ENCODE data around the gene C6. TPM values are rescaled to one million over a fixed set of nuclear protein-coding genes. Genes with fewer than 3 reads are reported as not detected.

The C6 gene
- polyA plus RNA-seq, 1 donor (not counting 4 experiments of a cell fraction or from before 2014, with no cell fraction given), result not detected

GRCh38 chr5:41200506-41200905 is 12.8 kb downstream of the C6 start:
- no peak overlapping the region for H2AFZ ChIP-seq (ENCODE audit: control insufficient read depth, low read length)
- H3K9me3 ChIP-seq (ENCODE audit: control insufficient read depth, low read depth, low read length), result no peaks in the 10 kb centered on the region
- no peaks in the 10 kb centered on the region for H3K27me3 ChIP-seq (ENCODE audit: control insufficient read depth, extremely low read depth, insufficient read depth, low read length)
- H3K4me3 ChIP-seq (ENCODE audit: control insufficient read depth in 2 of 3, extremely low read depth in 1 of 3, insufficient read depth in 2 of 3, low read depth in 1 of 3, low read length in 3 of 3), result no peak overlapping the region
- dilution Hi-C loops (cut with MboI; ENCODE audit: extremely low pct_ligation_motif_present, low sequenced_read_pairs), result no loop called here
- H4K20me1 ChIP-seq (ENCODE audit: control insufficient read depth, extremely low read depth, insufficient read depth, low read length), result no peaks in the 10 kb centered on the region
- H3K9me1 ChIP-seq (ENCODE audit: control insufficient read depth, extremely low read depth, insufficient read depth, low read length), result no peaks in the 10 kb centered on the region
- DNase-seq (ENCODE audit: low read depth, low spot score) (no peak), FAIRE-seq (no peak)
- TF ChIP-seq EZH2 (IDR thresholded peaks at IDR 0.05; ENCODE audit: low read length) (no peak), CTCF (optimal IDR thresholded peaks at IDR 0.05 in 1 of 3, IDR thresholded peaks at IDR 0.05 in 1 of 3, conservative IDR thresholded peaks at IDR 0.05 in 1 of 3; ENCODE audit: extremely low read depth in 1 of 3, insufficient read depth in 2 of 3, low read length in 3 of 3) (no peak)
- H3K27ac ChIP-seq (ENCODE audit: control insufficient read depth, insufficient read depth, low read length), result no peak overlapping the region
- no peak overlapping the region for H3K4me2 ChIP-seq (ENCODE audit: control insufficient read depth, extremely low read depth, insufficient read depth, low read depth, low read length)
- H3K9ac ChIP-seq (ENCODE audit: control insufficient read depth, extremely low read depth, insufficient read depth, low read length), result no peak overlapping the region
- no peaks in the 10 kb centered on the region for H3K79me2 ChIP-seq (ENCODE audit: control insufficient read depth, insufficient read depth, low read length)
- H3K36me3 ChIP-seq (ENCODE audit: control insufficient read depth in 2 of 2, extremely low read depth in 1 of 2, insufficient read depth in 2 of 2, low read length in 2 of 2), result no peaks in the 10 kb centered on the region
- H3K4me1 ChIP-seq (ENCODE audit: control insufficient read depth, extremely low read depth, insufficient read depth, low read length), result no peaks in the 10 kb centered on the region

- no peaks in the 10 kb centered on the region for H3K9me1 ChIP-seq (ENCODE audit: control insufficient read depth, extremely low read depth, insufficient read depth, low read length)
- H3K79me2 ChIP-seq (ENCODE audit: control insufficient read depth, insufficient read depth, low read length), result no peaks in the 10 kb centered on the region
- H3K4me2 ChIP-seq (ENCODE audit: control insufficient read depth, extremely low read depth, insufficient read depth, low read depth, low read length), result no peak overlapping the region
- no peaks in the 10 kb centered on the region for H3K36me3 ChIP-seq (ENCODE audit: control insufficient read depth in 2 of 2, extremely low read depth in 1 of 2, insufficient read depth in 2 of 2, low read length in 2 of 2)
- H3K27ac ChIP-seq (ENCODE audit: control insufficient read depth, insufficient read depth, low read length), result no peak overlapping the region
- H3K4me1 ChIP-seq (ENCODE audit: control insufficient read depth, extremely low read depth, insufficient read depth, low read length), result no peaks in the 10 kb centered on the region
- no peaks in the 10 kb centered on the region for H4K20me1 ChIP-seq (ENCODE audit: control insufficient read depth, extremely low read depth, insufficient read depth, low read length)
- TF ChIP-seq CTCF (optimal IDR thresholded peaks at IDR 0.05 in 1 of 3, IDR thresholded peaks at IDR 0.05 in 1 of 3, conservative IDR thresholded peaks at IDR 0.05 in 1 of 3; ENCODE audit: extremely low read depth in 1 of 3, insufficient read depth in 2 of 3, low read length in 3 of 3) (no peak), EZH2 (IDR thresholded peaks at IDR 0.05; ENCODE audit: low read length) (no peak)
- no peak overlapping the region for H3K9ac ChIP-seq (ENCODE audit: control insufficient read depth, extremely low read depth, insufficient read depth, low read length)
- no peaks in the 10 kb centered on the region for H3K27me3 ChIP-seq (ENCODE audit: control insufficient read depth, extremely low read depth, insufficient read depth, low read length)
- H3K4me3 ChIP-seq (ENCODE audit: control insufficient read depth in 2 of 3, extremely low read depth in 1 of 3, insufficient read depth in 2 of 3, low read depth in 1 of 3, low read length in 3 of 3), result no peak overlapping the region
- DNase-seq (ENCODE audit: low read depth, low spot score) (no peak), FAIRE-seq (no peak)
- H2AFZ ChIP-seq (ENCODE audit: control insufficient read depth, low read length), result no peak overlapping the region
- dilution Hi-C loops (cut with MboI; ENCODE audit: extremely low pct_ligation_motif_present, low sequenced_read_pairs), result no loop called here
- H3K9me3 ChIP-seq (ENCODE audit: control insufficient read depth, low read depth, low read length), result no peaks in the 10 kb centered on the region
Observed at GRCh38 chr5:41199660-41200059, 13.7 kb downstream of the C6 start.

All from keratinocyte (primary cell).